Smooth muscle cell of the brain vasculature (primary cell): ENCODE data around the gene JAK1.
"Not testable (repeated sequence)": the region's sequence is repeated elsewhere in the genome, so short reads cannot be mapped to it uniquely, and the experiment has no call there.

ENCODE experiments used
- DNase-seq: peaks from one replicate; pipeline ENCODE4 v3.0.0-alpha.2; 2012; ENCODE audit warnings: low read depth, low spot score

JAK1 gene

GRCh38 chr1:64950284-64950809, 16.0 kb downstream of the JAK1 start:
- DNase-seq = no peak

GRCh38 chr1:64948905-64949833, 17.2 kb downstream of the JAK1 start:
- no peak for DNase-seq

GRCh38 chr1:64948216-64948615, 18.1 kb downstream of the JAK1 start:
- no peak for DNase-seq

GRCh38 chr1:64946916-64947315, 19.4 kb downstream of the JAK1 start:
- no peak for DNase-seq

GRCh38 chr1:64944913-64945312, 21.4 kb downstream of the JAK1 start:
- DNase-seq = no peak

- DNase-seq = no peak
These were observed 23.7 kb downstream of the JAK1 start for GRCh38 chr1:64942675-64943074.

- DNase-seq = no peak
These were observed 24.2 kb downstream of the JAK1 start for GRCh38 chr1:64942118-64942517.

GRCh38 chr1:64941461-64942117, 24.8 kb downstream of the JAK1 start:
- DNase-seq = no peak

- no peak for DNase-seq
These were observed 26.3 kb downstream of the JAK1 start for GRCh38 chr1:64940025-64940424.

- DNase-seq = no peak
These were observed 27.4 kb downstream of the JAK1 start for GRCh38 chr1:64938991-64939390.

GRCh38 chr1:64936956-64937355, 29.4 kb downstream of the JAK1 start:
- no peak for DNase-seq

- no peak for DNase-seq
These were observed 30.7 kb downstream of the JAK1 start for GRCh38 chr1:64935551-64936155.

GRCh38 chr1:64934878-64935275, 31.5 kb downstream of the JAK1 start:
- DNase-seq = no peak

- DNase-seq = no peak
These were observed 32.1 kb downstream of the JAK1 start for GRCh38 chr1:64934115-64934877.

- no peak for DNase-seq
These were observed 32.9 kb downstream of the JAK1 start for GRCh38 chr1:64933296-64934070.

GRCh38 chr1:64932962-64933295, 33.4 kb downstream of the JAK1 start:
- DNase-seq = no peak

GRCh38 chr1:64930640-64931039, 35.7 kb downstream of the JAK1 start:
- DNase-seq = not testable (repeated sequence)

GRCh38 chr1:64929221-64929620, 37.1 kb downstream of the JAK1 start:
- no peak for DNase-seq

GRCh38 chr1:64928325-64928724, 38.0 kb downstream of the JAK1 start:
- DNase-seq = no peak

GRCh38 chr1:64925594-64925993, 40.8 kb downstream of the JAK1 start:
- no peak for DNase-seq

GRCh38 chr1:64923294-64923718, 43.0 kb downstream of the JAK1 start:
- DNase-seq = no peak
